ENCODE measurements around the gene PACS1.

PACS1 gene

GRCh38 chr11:66292543-66293332 is 222.7 kb downstream of the PACS1 start:
- Histone ChIP-seq H3K4me3 (ENCODE audit: low read depth, low read length, poor library complexity, severe bottlenecking) (no peak overlapping the region), H3K27me3 (ENCODE audit: insufficient read depth, low read length) (no peaks in the 10 kb centered on the region; the same call in 1 of the 2 replicates), H3F3A (ENCODE audit: insufficient read depth, low read length) (no peaks in the 10 kb centered on the region), H3K9me2 (ENCODE audit: low read depth, low read length) (no peaks in the 10 kb centered on the region), H3K79me2 (ENCODE audit: insufficient read depth, low read length) (no peaks in the 10 kb centered on the region), H3K9me3 (ENCODE audit: low read length) (no peaks in the 10 kb centered on the region), H3K36me3 (ENCODE audit: insufficient read depth, low read length) (no peaks in the 10 kb centered on the region), H2AFZ (ENCODE audit: low read length) (no peak overlapping the region), H3K4me2 (ENCODE audit: low read length) (no peak overlapping the region), H4K20me1 (ENCODE audit: insufficient read depth, low read length) (no peaks in the 10 kb centered on the region), H3K9ac (ENCODE audit: low read length) (no peak overlapping the region), H3K27ac (ENCODE audit: low read depth, low read length, poor library complexity, severe bottlenecking) (no peak overlapping the region), H3K4me1 (ENCODE audit: insufficient read depth, low read length, severe bottlenecking) (peaks cover 15% of the 10 kb centered on the region)
- TF ChIP-seq EZH2 (IDR thresholded peaks at IDR 0.05; ENCODE audit: borderline replicate concordance, low read length), result no peak
- TF ChIP-seq CTCF (IDR thresholded peaks at IDR 0.05; ENCODE audit: low read length), result no peak

- H3K4me3 ChIP-seq (ENCODE audit: low read depth, low read length, poor library complexity, severe bottlenecking), result no peak overlapping the region
- H3K9me2 ChIP-seq (ENCODE audit: low read depth, low read length), result no peaks in the 10 kb centered on the region
- no peaks in the 10 kb centered on the region for H3K36me3 ChIP-seq (ENCODE audit: insufficient read depth, low read length)
- peaks cover 9% of the 10 kb centered on the region for H3K4me1 ChIP-seq (ENCODE audit: insufficient read depth, low read length, severe bottlenecking)
- H3K79me2 ChIP-seq (ENCODE audit: insufficient read depth, low read length), result no peaks in the 10 kb centered on the region
- peaks cover 3% of the 10 kb centered on the region; the same call in 1 of the 2 replicates for H3K27me3 ChIP-seq (ENCODE audit: insufficient read depth, low read length)
- H3K9ac ChIP-seq (ENCODE audit: low read length), result no peak overlapping the region
- H3K4me2 ChIP-seq (ENCODE audit: low read length), result no peak overlapping the region
- no peaks in the 10 kb centered on the region for H3K9me3 ChIP-seq (ENCODE audit: low read length)
- no peak overlapping the region for H3K27ac ChIP-seq (ENCODE audit: low read depth, low read length, poor library complexity, severe bottlenecking)
- H4K20me1 ChIP-seq (ENCODE audit: insufficient read depth, low read length), result no peaks in the 10 kb centered on the region
- TF ChIP-seq EZH2 (IDR thresholded peaks at IDR 0.05; ENCODE audit: borderline replicate concordance, low read length), result no peak
- no peak for TF ChIP-seq CTCF (IDR thresholded peaks at IDR 0.05; ENCODE audit: low read length)
- no peaks in the 10 kb centered on the region for H3F3A ChIP-seq (ENCODE audit: insufficient read depth, low read length)
- no peak overlapping the region for H2AFZ ChIP-seq (ENCODE audit: low read length)
Measured at GRCh38 chr11:66293352-66293751, 223.3 kb downstream of the PACS1 start.

- Histone ChIP-seq H3F3A (ENCODE audit: insufficient read depth, low read length) (no peaks in the 10 kb centered on the region), H3K9me2 (ENCODE audit: low read depth, low read length) (no peaks in the 10 kb centered on the region), H3K4me1 (ENCODE audit: insufficient read depth, low read length, severe bottlenecking) (peaks cover 8% of the 10 kb centered on the region), H3K27ac (ENCODE audit: low read depth, low read length, poor library complexity, severe bottlenecking) (no peak overlapping the region), H3K4me3 (ENCODE audit: low read depth, low read length, poor library complexity, severe bottlenecking) (no peak overlapping the region), H3K27me3 (ENCODE audit: insufficient read depth, low read length) (peaks cover 4% of the 10 kb centered on the region; the same call in 1 of the 2 replicates), H4K20me1 (ENCODE audit: insufficient read depth, low read length) (no peaks in the 10 kb centered on the region), H3K36me3 (ENCODE audit: insufficient read depth, low read length) (no peaks in the 10 kb centered on the region), H2AFZ (ENCODE audit: low read length) (no peak overlapping the region), H3K79me2 (ENCODE audit: insufficient read depth, low read length) (no peaks in the 10 kb centered on the region), H3K9me3 (ENCODE audit: low read length) (no peaks in the 10 kb centered on the region), H3K4me2 (ENCODE audit: low read length) (no peak overlapping the region), H3K9ac (ENCODE audit: low read length) (no peak overlapping the region)
- TF ChIP-seq EZH2 (IDR thresholded peaks at IDR 0.05; ENCODE audit: borderline replicate concordance, low read length) (no peak), CTCF (IDR thresholded peaks at IDR 0.05; ENCODE audit: low read length) (no peak)
Measured at GRCh38 chr11:66293777-66294625, 223.9 kb downstream of the PACS1 start.

Measured in OCI-LY1 (cell line).